Endometrium (tissue), 2 donors: ENCODE data around the gene MBP.

ENCODE experiments used
- FAIRE-seq: peaks from 2 replicates; lab custom pipeline; 2012; peaks lifted over from hg19 to GRCh38; lab: Jason Lieb, UNC
- donor health status: control.
- donor health status: control.

Gene MBP

DNA sequence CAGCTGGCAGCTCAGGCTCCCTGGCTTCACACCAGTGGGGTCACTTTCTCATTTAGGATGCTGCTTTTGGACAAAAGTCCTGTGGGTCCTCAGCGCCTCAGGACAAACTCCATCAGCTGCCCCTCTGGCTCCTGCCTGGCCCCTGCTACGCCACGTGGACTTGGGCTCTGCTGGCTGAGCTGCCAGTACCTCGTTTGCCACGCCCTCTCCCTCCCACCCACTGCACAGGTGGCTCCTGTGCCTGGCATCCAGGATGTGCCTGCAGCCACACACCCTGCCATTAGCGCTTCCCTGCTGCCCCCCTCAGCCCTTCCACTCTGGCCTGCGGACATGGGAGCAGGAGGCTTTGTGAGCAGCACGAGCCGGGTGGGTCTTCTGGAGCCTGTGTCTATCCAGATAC, 191.3 kb downstream of the MBP start:
- FAIRE-seq = no peak

DNA sequence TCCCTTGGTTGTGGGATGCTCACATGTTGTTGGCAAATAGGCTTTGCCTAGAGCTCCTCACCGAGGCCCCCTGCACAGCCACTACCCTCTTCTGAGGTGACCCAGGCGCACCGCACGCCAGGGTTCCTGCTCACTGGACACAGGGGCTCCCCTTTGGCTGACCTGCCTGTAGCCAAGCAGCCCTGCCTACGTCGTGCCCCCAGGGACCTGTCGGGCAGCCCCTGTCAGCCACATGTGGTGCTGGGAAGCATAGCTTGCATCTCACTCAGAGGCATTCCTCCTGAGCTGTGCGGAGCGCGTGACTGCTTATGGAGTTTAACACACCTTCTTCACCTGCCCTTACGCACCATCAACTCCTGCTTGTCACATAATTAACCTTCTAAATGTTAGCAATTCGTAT, 194.0 kb downstream of the MBP start:
- FAIRE-seq = no peak

DNA sequence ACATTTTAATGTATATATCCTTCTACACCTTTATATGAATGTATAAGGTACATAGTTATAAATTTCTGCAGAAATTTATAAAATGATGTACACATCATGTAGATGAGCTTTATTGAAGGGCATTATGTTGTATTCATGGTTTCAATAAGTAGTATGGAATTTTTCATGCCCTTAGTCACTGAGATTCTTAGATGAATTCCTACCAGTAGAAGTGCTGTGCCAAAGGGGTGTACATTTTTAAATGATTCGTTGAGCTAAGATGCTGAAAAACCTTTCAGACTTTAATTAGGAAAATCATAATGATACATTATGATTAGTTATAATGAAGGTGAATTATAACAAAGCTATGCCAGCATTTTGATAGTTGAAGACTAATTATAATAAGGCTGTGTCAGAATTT, 195.0 kb downstream of the MBP start:
- FAIRE-seq = no peak

DNA sequence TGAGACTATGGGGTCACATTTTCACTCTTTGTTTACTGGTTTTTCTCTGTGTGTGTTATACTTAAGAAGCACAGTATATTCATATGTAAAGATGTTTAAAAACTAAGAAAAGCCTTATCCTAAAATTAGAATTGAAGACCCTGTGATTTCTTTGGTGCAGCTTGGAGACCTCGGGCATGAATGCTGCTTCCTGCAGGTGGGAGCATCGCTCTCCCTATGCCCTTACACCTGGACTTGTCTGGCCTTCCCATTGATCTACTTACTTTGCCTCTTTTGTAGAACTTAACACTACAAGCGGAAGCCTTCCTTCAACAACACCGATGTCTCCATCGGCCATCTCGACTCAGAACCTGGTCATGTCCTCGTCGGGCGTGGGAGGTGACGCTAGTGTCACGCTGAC, 195.7 kb downstream of the MBP start:
- FAIRE-seq = no peak

DNA sequence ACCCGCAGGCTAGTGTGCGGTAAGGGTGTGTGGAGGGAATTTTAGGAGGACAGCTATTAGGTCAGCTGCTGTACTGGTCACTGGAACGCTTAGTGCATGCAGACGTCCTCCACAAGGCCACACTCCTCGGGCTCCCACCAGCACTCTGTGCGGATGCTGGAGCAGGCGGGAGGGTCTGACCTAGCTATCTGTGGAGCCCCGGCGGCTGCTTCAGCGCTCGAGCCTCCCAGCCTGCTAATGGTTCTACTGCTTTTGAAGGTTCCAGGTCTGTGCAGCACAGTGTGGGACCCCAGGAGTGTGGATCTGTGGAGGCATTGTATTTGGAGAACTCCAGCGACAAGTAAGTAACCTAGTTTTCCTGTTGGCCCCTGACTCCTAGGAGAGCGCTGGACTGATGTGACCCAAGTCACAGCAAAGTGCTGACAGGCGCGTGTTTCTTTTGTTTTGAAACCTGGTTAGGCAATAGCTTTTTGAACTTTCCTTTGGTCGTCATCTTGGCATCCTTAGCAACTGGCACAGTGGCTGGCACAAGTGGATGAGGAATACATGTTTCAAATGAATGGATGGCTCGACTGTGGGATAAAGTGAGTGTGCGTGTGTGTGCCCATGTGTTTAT, 196.8 kb downstream of the MBP start:
- no peak for FAIRE-seq

DNA sequence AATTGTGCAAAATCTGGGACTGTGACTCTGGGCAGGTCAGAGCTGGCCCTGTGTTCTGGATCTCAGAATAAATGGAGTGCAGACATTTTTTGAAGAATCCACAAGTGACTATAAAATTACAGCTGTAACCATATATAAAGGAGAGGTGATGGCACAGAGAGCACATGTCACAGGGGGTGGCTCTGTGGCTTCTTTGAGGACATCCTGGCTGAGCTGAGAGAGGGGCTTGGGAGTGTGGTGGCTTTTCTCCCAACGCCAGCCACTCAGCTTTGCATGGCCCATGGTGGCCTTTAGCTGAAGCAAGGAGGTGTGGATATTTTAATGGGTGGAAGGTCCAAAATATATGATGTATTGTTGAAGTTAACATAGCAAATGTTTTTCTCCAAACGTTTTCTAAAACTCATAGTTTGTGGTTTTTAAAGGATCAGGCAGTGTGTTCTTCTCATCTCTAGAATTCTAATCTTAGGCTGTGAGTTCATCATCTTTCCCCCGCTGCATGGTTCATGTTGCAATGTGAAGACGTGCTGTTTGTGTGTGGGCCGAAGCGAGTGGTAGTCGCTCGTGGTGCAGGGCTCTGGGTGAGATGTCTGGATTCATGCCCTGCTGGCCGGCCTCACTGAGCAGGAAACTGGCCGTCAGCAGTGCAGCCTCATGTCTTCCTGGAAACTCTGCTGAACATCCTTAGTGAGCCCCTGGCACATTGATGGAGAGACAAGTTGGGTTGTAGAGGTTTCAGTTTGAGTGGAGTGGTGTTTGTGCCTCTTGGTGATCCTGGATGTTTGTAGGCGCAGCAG, 200.4 kb downstream of the MBP start:
- no peak for FAIRE-seq

GRCh38 chr18:76931171-76931570, 201.4 kb downstream of the MBP start:
- FAIRE-seq = no peak
